ENCODE data around the gene OSMR. TPM values are rescaled to one million over a fixed set of nuclear protein-coding genes. Genes with fewer than 3 reads are reported as not detected.

Gene OSMR
- total and polyA plus RNA-seq, 2 donors (not counting 3 experiments of a cell fraction or from before 2014, with no cell fraction given) = 6.1 to 19.7 TPM

GRCh38 chr5:38925154-38925925 is 79.5 kb downstream of the OSMR start:
- H3K9me1 ChIP-seq (replicated peaks; ENCODE audit: control insufficient read depth, extremely low read depth, insufficient read depth, low read length) = no peaks in the 10 kb centered on the region
- H3K27me3 ChIP-seq (ENCODE audit: control insufficient read depth in 2 of 2, insufficient read depth in 2 of 2, low read length in 2 of 2) = no peaks in the 10 kb centered on the region
- no peaks in the 10 kb centered on the region for H4K20me1 ChIP-seq (replicated peaks; ENCODE audit: control insufficient read depth, extremely low read depth, insufficient read depth, low read length)
- H3K4me1 ChIP-seq (ENCODE audit: control insufficient read depth, extremely low read depth, insufficient read depth, low read length) = no peaks in the 10 kb centered on the region
- FAIRE-seq = no peak
- TF ChIP-seq POLR2AphosphoS5 (IDR thresholded peaks at IDR 0.05; ENCODE audit: insufficient read depth, low read depth, low read length) = no peak
- no peak for TF ChIP-seq POLR2A (IDR thresholded peaks at IDR 0.05; ENCODE audit: low read depth, low read length)
- TF ChIP-seq JUN (IDR thresholded peaks at IDR 0.05; ENCODE audit: borderline replicate concordance, insufficient read depth, insufficient read length, low read depth) = no peak
- no peak for TF ChIP-seq MYC (IDR thresholded peaks at IDR 0.05; ENCODE audit: low read depth, low read length)
- TF ChIP-seq GATA2 (IDR thresholded peaks at IDR 0.05; ENCODE audit: insufficient read depth, insufficient read length, low read depth, low read length) = no peak
- no peak for TF ChIP-seq FOS (IDR thresholded peaks at IDR 0.05; ENCODE audit: borderline replicate concordance, insufficient read depth, low read length)
- POLR2A ChIA-PET = no interaction called here
- no peaks in the 10 kb centered on the region for H3K79me2 ChIP-seq (ENCODE audit: control insufficient read depth, insufficient read depth, low read length)
- dilution Hi-C loops (cut with MboI; ENCODE audit: extremely low pct_ligation_motif_present, low sequenced_read_pairs) = no loop called here
- H2AFZ ChIP-seq (ENCODE audit: low read depth, low read length) = no peak overlapping the region
- no peak overlapping the region for H3K4me3 ChIP-seq (replicated peaks in 1 of 3; ENCODE audit: insufficient read depth in 1 of 3, low read depth in 1 of 3, low read length in 3 of 3)
- no peak for DNase-seq (ENCODE audit: low read depth, low spot score)
- no peaks in the 10 kb centered on the region for H3K36me3 ChIP-seq (ENCODE audit: control insufficient read depth in 2 of 2, extremely low read depth in 1 of 2, insufficient read depth in 2 of 2, low read length in 2 of 2)
- BruUV-seq (replicated peaks) = no TSS peak
- no peak overlapping the region for H3K9ac ChIP-seq (replicated peaks; ENCODE audit: extremely low read depth, insufficient read depth, low read length)
- CTCF ChIA-PET = interaction anchor here (1.2 to 1.8 kb wide), 2 partner anchors 93 to 484 kb away, joined by 5 to 6 read pairs; no protein-coding TSS in a partner anchor
- no peak overlapping the region for H3K27ac ChIP-seq (ENCODE audit: insufficient read depth, low read depth, low read length)
- H3K9me3 ChIP-seq (replicated peaks; ENCODE audit: control insufficient read depth, insufficient read depth, low read length) = no peaks in the 10 kb centered on the region
- H3K4me2 ChIP-seq (ENCODE audit: insufficient read depth, low read length) = no peak overlapping the region
- intact Hi-C loops (cut with micrococcal nuclease) = loop anchor here (10.0 kb wide), 1 partner anchor 371 kb away; the partner anchor contains the start of gene LIFR

GRCh38 chr5:38926121-38926520 is 80.3 kb downstream of the OSMR start:
- Histone ChIP-seq H3K27me3 (ENCODE audit: control insufficient read depth in 2 of 2, insufficient read depth in 2 of 2, low read length in 2 of 2) (no peaks in the 10 kb centered on the region), H3K4me3 (replicated peaks in 1 of 3; ENCODE audit: insufficient read depth in 1 of 3, low read depth in 1 of 3, low read length in 3 of 3) (no peak overlapping the region), H3K9ac (replicated peaks; ENCODE audit: extremely low read depth, insufficient read depth, low read length) (no peak overlapping the region), H3K36me3 (ENCODE audit: control insufficient read depth in 2 of 2, extremely low read depth in 1 of 2, insufficient read depth in 2 of 2, low read length in 2 of 2) (no peaks in the 10 kb centered on the region), H3K9me1 (replicated peaks; ENCODE audit: control insufficient read depth, extremely low read depth, insufficient read depth, low read length) (no peaks in the 10 kb centered on the region), H3K79me2 (ENCODE audit: control insufficient read depth, insufficient read depth, low read length) (no peaks in the 10 kb centered on the region), H2AFZ (ENCODE audit: low read depth, low read length) (no peak overlapping the region), H3K27ac (ENCODE audit: insufficient read depth, low read depth, low read length) (no peak overlapping the region), H4K20me1 (replicated peaks; ENCODE audit: control insufficient read depth, extremely low read depth, insufficient read depth, low read length) (no peaks in the 10 kb centered on the region), H3K9me3 (replicated peaks; ENCODE audit: control insufficient read depth, insufficient read depth, low read length) (no peaks in the 10 kb centered on the region), H3K4me2 (ENCODE audit: insufficient read depth, low read length) (no peak overlapping the region), H3K4me1 (ENCODE audit: control insufficient read depth, extremely low read depth, insufficient read depth, low read length) (no peaks in the 10 kb centered on the region)
- DNase-seq (ENCODE audit: low read depth, low spot score) = peak; percentile 19
- dilution Hi-C loops (cut with MboI; ENCODE audit: extremely low pct_ligation_motif_present, low sequenced_read_pairs) (no loop called here), intact Hi-C loops (cut with micrococcal nuclease) (loop anchor here (10.0 kb wide), 1 partner anchor 371 kb away; the partner anchor contains the start of gene LIFR)
- no TSS peak for BruUV-seq (replicated peaks)
- POLR2A ChIA-PET = no interaction called here
- CTCF ChIA-PET = no interaction called here
- FAIRE-seq = no peak
- TF ChIP-seq MYC (IDR thresholded peaks at IDR 0.05; ENCODE audit: low read depth, low read length) (peak; percentile 28), MAX (IDR thresholded peaks at IDR 0.05; ENCODE audit: insufficient read depth, insufficient read length) (no peak)
